Fibroblast of lung (primary cell): Measurements from ENCODE around the gene CDH4. TPM values are rescaled to one million over a fixed set of nuclear protein-coding genes. Genes with fewer than 3 reads are reported as not detected.

Experiments
- DNase-seq, 2 donors: peaks; one replicate each; pipeline versions ENCODE4 v3.0.0 to v3.0.0-alpha.2; 2010; ENCODE audit warnings: low read depth in 2 of 2
- H2AFZ ChIP-seq: 2 replicates; pipeline ENCODE4 v1.5.1; 2012; ENCODE audit warnings: low read length, control low read depth, inconsistent platforms
- H3K27ac ChIP-seq: 2 replicates; pipeline ENCODE4 v1.5.1; 2011; ENCODE audit warnings: low read length, control low read depth; ENCODE audit not compliant: insufficient read depth
- H3K27me3 ChIP-seq: 2 replicates; pipeline ENCODE4 v1.5.1; 2011; ENCODE audit warnings: mild to moderate bottlenecking, low read length; ENCODE audit not compliant: control insufficient read depth, insufficient read depth
- H3K36me3 ChIP-seq: 2 replicates; pipeline ENCODE4 v1.5.1; 2011; ENCODE audit warnings: low read length; ENCODE audit not compliant: control insufficient read depth, insufficient read depth
- H3K4me1 ChIP-seq: 2 replicates; pipeline ENCODE4 v1.5.1; 2011; ENCODE audit warnings: low read length; ENCODE audit not compliant: control insufficient read depth, insufficient read depth; ENCODE audit errors: extremely low read depth
- H3K4me2 ChIP-seq: 2 replicates; pipeline ENCODE4 v1.5.1; 2011; ENCODE audit warnings: low read length, control low read depth; ENCODE audit not compliant: insufficient read depth; ENCODE audit errors: extremely low read depth
- H3K4me3 ChIP-seq, 4 experiments: fragments of 200-600 bp in 1 of 4; sonication (generic) in 1 of 4; replicated peaks in 1 of 4; 2 replicates each; pipeline ENCODE4 v1.5.1; 2011 to 2016; ENCODE audit warnings: low read length in 4 of 4, low read depth in 3 of 4, mild to moderate bottlenecking in 3 of 4, control low read depth in 2 of 4, inconsistent platforms in 1 of 4, mixed read lengths in 1 of 4; ENCODE audit not compliant: insufficient read depth in 1 of 4; ENCODE audit errors: control extremely low read depth in 1 of 4
- H3K79me2 ChIP-seq: 2 replicates; pipeline ENCODE4 v1.5.1; 2012; ENCODE audit warnings: mild to moderate bottlenecking, low read length, inconsistent platforms; ENCODE audit not compliant: control insufficient read depth, insufficient read depth
- H3K9ac ChIP-seq: 2 replicates; pipeline ENCODE4 v1.5.1; 2011; ENCODE audit warnings: mild to moderate bottlenecking, low read length, control low read depth; ENCODE audit not compliant: insufficient read depth
- H3K9me3 ChIP-seq: 2 replicates; pipeline ENCODE4 v1.5.1; 2012; ENCODE audit warnings: low read depth, low read length; ENCODE audit not compliant: control insufficient read depth, insufficient read depth
- H4K20me1 ChIP-seq: 2 replicates; pipeline ENCODE4 v1.5.1; 2011; ENCODE audit warnings: low read length; ENCODE audit not compliant: control insufficient read depth, insufficient read depth; ENCODE audit errors: extremely low read depth
- CTCF ChIP-seq, 2 donors: IDR thresholded peaks in 1 of 2; conservative IDR thresholded peaks in 1 of 2; 1 replicate in 1 of 2; 2 replicates in 1 of 2; pipeline ENCODE4 v1.5.1; 2011 to 2012; ENCODE audit warnings: low read length in 2 of 2, control low read depth in 1 of 2, inconsistent platforms in 1 of 2, low read depth in 1 of 2, mild to moderate bottlenecking in 1 of 2
- EZH2 ChIP-seq: IDR thresholded peaks from 2 replicates; pipeline ENCODE4 v1.5.1; 2012; ENCODE audit warnings: low read length, control low read depth, mild to moderate bottlenecking; ENCODE audit errors: missing control alignments
- polyA plus RNA-seq, 2 donors: library from polyadenylated mRNA; depleted of rRNA in 1 of 2; stranded (reverse) in 1 of 2; unstranded in 1 of 2; fragments of >200 nt; gene quantifications; 2 replicates each; pipeline ENCODE4 v1.2.1, GENCODE V29; 2011 to 2012; ENCODE audit warnings: missing spikeins in 1 of 2
- total RNA-seq: library from RNA; depleted of rRNA; stranded (reverse); fragments of >200 nt; gene quantifications from 2 replicates; pipeline ENCODE4 v1.2.1, GENCODE V29; 2014

CDH4 gene
- total and polyA plus RNA-seq, 2 donors (not counting 1 experiment from before 2014, with no cell fraction given) = 4.8 to 6.8 TPM

GRCh38 chr20:61739832-61740118 lies 487.7 kb downstream of the CDH4 start:
- Histone ChIP-seq H3K27me3 (peaks cover 14% of the 10 kb centered on the region), H3K36me3 (no peaks in the 10 kb centered on the region), H3K4me1 (no peaks in the 10 kb centered on the region), H3K27ac (no peak overlapping the region), H2AFZ (no peak overlapping the region), H4K20me1 (no peaks in the 10 kb centered on the region), H3K4me3 (no peak overlapping the region), H3K79me2 (no peaks in the 10 kb centered on the region), H3K4me2 (no peak overlapping the region), H3K9me3 (no peaks in the 10 kb centered on the region), H3K9ac (no peak overlapping the region)
- DNase-seq = no peak
- TF ChIP-seq CTCF (conservative IDR thresholded peaks at IDR 0.05 in 1 of 2, IDR thresholded peaks at IDR 0.05 in 1 of 2; ENCODE audit: low read depth in 1 of 2, low read length in 2 of 2) = no peak
- no peak for TF ChIP-seq EZH2

GRCh38 chr20:61742097-61742825 lies 490.2 kb downstream of the CDH4 start:
- DNase-seq = no peak

GRCh38 chr20:61743606-61744005 lies 491.5 kb downstream of the CDH4 start:
- H4K20me1 ChIP-seq = no peaks in the 10 kb centered on the region
- TF ChIP-seq EZH2 (no peak), CTCF (conservative IDR thresholded peaks at IDR 0.05 in 1 of 2, IDR thresholded peaks at IDR 0.05 in 1 of 2; ENCODE audit: low read depth in 1 of 2, low read length in 2 of 2) (no peak)
- no peak overlapping the region for H3K4me2 ChIP-seq
- H3K4me1 ChIP-seq = no peaks in the 10 kb centered on the region
- no peaks in the 10 kb centered on the region for H3K9me3 ChIP-seq
- H3K4me3 ChIP-seq = no peak overlapping the region
- DNase-seq = no peak
- H3K27ac ChIP-seq = no peak overlapping the region
- H3K79me2 ChIP-seq = no peaks in the 10 kb centered on the region
- no peaks in the 10 kb centered on the region for H3K36me3 ChIP-seq
- H2AFZ ChIP-seq = no peak overlapping the region
- no peak overlapping the region for H3K9ac ChIP-seq
- no peaks in the 10 kb centered on the region for H3K27me3 ChIP-seq

More at GRCh38 chr20:61742097-61742825, 490.2 kb downstream of the CDH4 start:
- no peaks in the 10 kb centered on the region for H4K20me1 ChIP-seq
- H3K36me3 ChIP-seq = no peaks in the 10 kb centered on the region
- H3K4me3 ChIP-seq = no peak overlapping the region
- no peak overlapping the region for H3K4me2 ChIP-seq
- no peak for TF ChIP-seq CTCF (conservative IDR thresholded peaks at IDR 0.05 in 1 of 2, IDR thresholded peaks at IDR 0.05 in 1 of 2; ENCODE audit: low read depth in 1 of 2, low read length in 2 of 2)
- TF ChIP-seq EZH2 = no peak
- peaks cover 2% of the 10 kb centered on the region for H3K27me3 ChIP-seq
- H3K79me2 ChIP-seq = no peaks in the 10 kb centered on the region
- no peak overlapping the region for H2AFZ ChIP-seq
- H3K4me1 ChIP-seq = no peaks in the 10 kb centered on the region
- no peak overlapping the region for H3K9ac ChIP-seq
- no peaks in the 10 kb centered on the region for H3K9me3 ChIP-seq
- H3K27ac ChIP-seq = no peak overlapping the region
